Measurements from ENCODE around the gene ERMAP.

GRCh38 chr1:42774928-42775526 is 41.9 kb upstream of the ERMAP start:
- TF ChIP-seq CTCF (IDR thresholded peaks at IDR 0.05; ENCODE audit: control extremely low read depth in 1 of 3, insufficient read depth in 1 of 3, low read depth in 1 of 3, low read length in 3 of 3) (no peak), GABPA (IDR thresholded peaks at IDR 0.05; ENCODE audit: borderline replicate concordance, insufficient read depth, low read length) (no peak), CHD1 (IDR thresholded peaks at IDR 0.05; ENCODE audit: low read depth, low read length) (no peak), MAX (IDR thresholded peaks at IDR 0.05) (no peak)

Measured in H1 (cell line).